Measurements from ENCODE around the gene UIMC1. TPM values are rescaled to one million over a fixed set of nuclear protein-coding genes. Genes with fewer than 3 reads are reported as not detected.

Gene UIMC1
- total RNA-seq, 2 donors from 2014 or later, result 19.1 to 27.2 TPM

DNA sequence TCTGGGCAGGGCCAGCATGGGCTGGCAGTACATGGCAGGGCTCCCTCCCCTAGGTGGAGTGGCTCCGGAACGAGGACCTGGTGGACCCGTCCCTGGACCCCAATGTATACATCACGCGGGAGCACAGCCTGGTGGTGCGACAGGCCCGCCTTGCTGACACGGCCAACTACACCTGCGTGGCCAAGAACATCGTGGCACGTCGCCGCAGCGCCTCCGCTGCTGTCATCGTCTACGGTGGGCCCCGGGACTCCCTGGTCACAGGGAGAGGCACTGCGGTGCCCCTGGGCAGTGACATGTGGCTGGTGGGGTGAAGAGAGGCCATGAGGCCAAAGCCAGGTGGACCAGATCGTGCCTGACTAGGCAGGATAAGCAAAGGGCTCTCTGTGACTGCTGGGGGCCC, 137.8 kb downstream of the UIMC1 start:
- Histone ChIP-seq H3K36me3 (replicated peaks in 1 of 2; ENCODE audit: insufficient read depth in 1 of 2, low read depth in 2 of 2) (no peaks in the 10 kb centered on the region), H3K4me3 (no peak overlapping the region), H3K27ac (no peak overlapping the region), H3K27me3 (no peaks in the 10 kb centered on the region), H3K9me3 (no peaks in the 10 kb centered on the region), H3K4me1 (no peaks in the 10 kb centered on the region)
- intact Hi-C loops (cut with DNase I), result no loop called here
- no peak for DNase-seq
- ATAC-seq, result no peak
- WGBS, 2 donors, result 79% methylated on average over 20 of the region's 20 CpGs; no CpG with 5 or more reads in 1 of the 2 donors
- no peak for TF ChIP-seq POLR2A (IDR thresholded peaks at IDR 0.05)
- TF ChIP-seq, protein P1, sequence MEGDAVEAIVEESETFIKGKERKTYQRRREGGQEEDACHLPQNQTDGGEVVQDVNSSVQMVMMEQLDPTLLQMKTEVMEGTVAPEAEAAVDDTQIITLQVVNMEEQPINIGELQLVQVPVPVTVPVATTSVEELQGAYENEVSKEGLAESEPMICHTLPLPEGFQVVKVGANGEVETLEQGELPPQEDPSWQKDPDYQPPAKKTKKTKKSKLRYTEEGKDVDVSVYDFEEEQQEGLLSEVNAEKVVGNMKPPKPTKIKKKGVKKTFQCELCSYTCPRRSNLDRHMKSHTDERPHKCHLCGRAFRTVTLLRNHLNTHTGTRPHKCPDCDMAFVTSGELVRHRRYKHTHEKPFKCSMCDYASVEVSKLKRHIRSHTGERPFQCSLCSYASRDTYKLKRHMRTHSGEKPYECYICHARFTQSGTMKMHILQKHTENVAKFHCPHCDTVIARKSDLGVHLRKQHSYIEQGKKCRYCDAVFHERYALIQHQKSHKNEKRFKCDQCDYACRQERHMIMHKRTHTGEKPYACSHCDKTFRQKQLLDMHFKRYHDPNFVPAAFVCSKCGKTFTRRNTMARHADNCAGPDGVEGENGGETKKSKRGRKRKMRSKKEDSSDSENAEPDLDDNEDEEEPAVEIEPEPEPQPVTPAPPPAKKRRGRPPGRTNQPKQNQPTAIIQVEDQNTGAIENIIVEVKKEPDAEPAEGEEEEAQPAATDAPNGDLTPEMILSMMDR (IDR thresholded peaks at IDR 0.05), result no peak

DNA sequence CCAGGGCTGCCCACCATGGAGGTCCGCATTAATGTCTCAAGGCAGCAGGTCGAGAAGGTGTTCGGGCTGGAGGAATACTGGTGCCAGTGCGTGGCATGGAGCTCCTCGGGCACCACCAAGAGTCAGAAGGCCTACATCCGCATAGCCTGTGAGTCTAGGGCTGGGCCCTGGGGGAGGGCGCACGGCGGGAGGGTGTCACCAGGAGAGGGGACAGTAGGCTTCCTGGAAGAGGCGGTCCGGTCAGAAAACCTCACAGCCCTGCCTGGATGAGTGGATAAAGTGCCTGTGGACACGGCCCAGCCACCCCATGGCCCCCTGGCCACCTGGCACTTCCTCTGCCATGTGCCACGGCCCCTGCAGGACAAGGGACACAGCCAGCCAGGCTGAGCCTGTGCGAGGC, 138.5 kb downstream of the UIMC1 start:
- ATAC-seq, result no peak
- no peak for TF ChIP-seq POLR2A (IDR thresholded peaks at IDR 0.05)
- TF ChIP-seq, protein P1 (IDR thresholded peaks at IDR 0.05), result no peak
- intact Hi-C loops (cut with DNase I), result no loop called here
- no peaks in the 10 kb centered on the region for H3K9me3 ChIP-seq
- 63 to 75% methylated on average over 5 to 11 of the region's 14 CpGs for WGBS, 2 donors
- H3K4me1 ChIP-seq, result no peaks in the 10 kb centered on the region
- no peaks in the 10 kb centered on the region for H3K36me3 ChIP-seq (replicated peaks in 1 of 2; ENCODE audit: insufficient read depth in 1 of 2, low read depth in 2 of 2)
- H3K4me3 ChIP-seq, result no peak overlapping the region
- no peaks in the 10 kb centered on the region for H3K27me3 ChIP-seq
- H3K27ac ChIP-seq, result no peak overlapping the region
- DNase-seq, result no peak

DNA sequence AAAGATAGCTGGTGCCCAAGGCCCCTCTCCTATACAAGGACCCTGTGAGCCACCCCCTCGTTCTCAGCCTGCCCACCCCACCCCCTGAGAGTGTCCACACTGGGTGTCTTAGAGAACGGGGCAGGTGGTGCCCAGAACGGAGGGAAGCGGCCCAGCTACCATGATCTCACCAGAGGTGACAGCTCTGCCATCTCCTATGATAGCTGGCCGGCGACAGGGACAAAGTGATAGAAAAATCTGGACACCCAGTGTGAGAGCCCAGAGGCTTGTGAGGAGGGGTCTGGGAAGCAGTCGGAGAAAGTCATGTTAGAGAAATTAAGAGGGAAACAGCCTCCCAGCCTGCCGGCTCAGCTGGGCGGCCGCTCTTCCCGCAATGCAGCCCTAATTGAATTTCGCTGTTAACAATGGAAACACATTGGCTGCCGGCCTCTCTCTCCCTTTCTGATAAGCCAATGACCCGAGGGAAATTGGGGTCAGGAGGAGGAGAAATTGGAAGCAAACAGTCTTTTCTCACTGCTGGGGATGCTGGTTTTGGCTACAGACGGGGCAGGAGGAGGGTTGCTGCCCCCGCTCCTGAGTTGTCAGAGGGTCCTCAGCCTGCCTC, 139.8 kb downstream of the UIMC1 start:
- H3K27ac ChIP-seq, result no peak overlapping the region
- no peaks in the 10 kb centered on the region for H3K27me3 ChIP-seq
- no peak for DNase-seq
- 9 to 20% methylated on average over 16 of the region's 16 CpGs for WGBS, 2 donors
- intact Hi-C loops (cut with DNase I), result no loop called here
- no peak for ATAC-seq
- no peaks in the 10 kb centered on the region for H3K36me3 ChIP-seq (replicated peaks in 1 of 2; ENCODE audit: insufficient read depth in 1 of 2, low read depth in 2 of 2)
- no peaks in the 10 kb centered on the region for H3K9me3 ChIP-seq
- TF ChIP-seq, protein P1 (IDR thresholded peaks at IDR 0.05), result no peak
- no peak overlapping the region for H3K4me3 ChIP-seq
- no peaks in the 10 kb centered on the region for H3K4me1 ChIP-seq

DNA sequence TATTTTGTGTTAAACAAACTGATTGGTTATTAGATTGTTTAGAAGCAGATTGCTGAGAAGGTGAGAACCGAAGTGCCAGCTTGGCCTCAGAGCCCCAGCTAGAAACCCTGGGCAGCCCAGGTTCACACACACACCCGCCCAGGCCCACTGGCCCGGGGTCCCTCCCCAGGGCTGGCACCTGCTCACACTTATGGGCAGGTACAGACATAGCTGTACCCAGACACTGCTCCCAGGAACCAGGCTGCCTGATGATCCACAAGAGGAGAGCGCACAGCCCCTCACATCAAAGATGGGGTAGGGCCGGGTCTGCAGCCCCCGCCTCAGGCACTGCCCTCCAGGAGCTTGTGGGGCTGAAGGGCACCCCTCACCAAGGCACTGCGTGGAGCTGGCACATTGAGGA, 140.6 kb downstream of the UIMC1 start:
- Histone ChIP-seq H3K4me1 (no peaks in the 10 kb centered on the region), H3K27ac (no peak overlapping the region), H3K9me3 (no peaks in the 10 kb centered on the region), H3K4me3 (no peak overlapping the region), H3K27me3 (no peaks in the 10 kb centered on the region), H3K36me3 (replicated peaks in 1 of 2; ENCODE audit: insufficient read depth in 1 of 2, low read depth in 2 of 2) (no peaks in the 10 kb centered on the region)
- intact Hi-C loops (cut with DNase I), result no loop called here
- ATAC-seq (no peak), DNase-seq (no peak)
- WGBS, 2 donors, result 68 to 75% methylated on average over 2 to 7 of the region's 7 CpGs
- TF ChIP-seq POLR2A (IDR thresholded peaks at IDR 0.05), result no peak
- TF ChIP-seq, protein P1 (IDR thresholded peaks at IDR 0.05), result no peak

- ATAC-seq, result no peak
- no peaks in the 10 kb centered on the region for H3K4me1 ChIP-seq
- intact Hi-C loops (cut with DNase I), result no loop called here
- 75 to 80% methylated on average over 1 to 5 of the region's 8 CpGs for WGBS, 2 donors
- no peaks in the 10 kb centered on the region for H3K36me3 ChIP-seq (replicated peaks in 1 of 2; ENCODE audit: insufficient read depth in 1 of 2, low read depth in 2 of 2)
- H3K9me3 ChIP-seq, result no peaks in the 10 kb centered on the region
- H3K4me3 ChIP-seq, result no peak overlapping the region
- DNase-seq, result no peak
- TF ChIP-seq, protein P1 (IDR thresholded peaks at IDR 0.05), result no peak
- no peak for TF ChIP-seq POLR2A (IDR thresholded peaks at IDR 0.05)
- no peak overlapping the region for H3K27ac ChIP-seq
- no peaks in the 10 kb centered on the region for H3K27me3 ChIP-seq
These were observed 141.8 kb downstream of the UIMC1 start for GRCh38 chr5:176864755-176865154.
